A204.1 (cell line): ENCODE data around the gene HYOU1.
A peak's percentile ranks its signal among the peaks of the same experiment; 100 is the strongest.
"Not testable (repeated sequence)": the region's sequence is repeated elsewhere in the genome, so short reads cannot be mapped to it uniquely, and the experiment has no call there.

Experiments used
- FAIRE-seq: peaks from 2 replicates; lab custom pipeline; 2012; peaks lifted over from hg19 to GRCh38; lab: Jason Lieb, UNC

The HYOU1 gene

DNA sequence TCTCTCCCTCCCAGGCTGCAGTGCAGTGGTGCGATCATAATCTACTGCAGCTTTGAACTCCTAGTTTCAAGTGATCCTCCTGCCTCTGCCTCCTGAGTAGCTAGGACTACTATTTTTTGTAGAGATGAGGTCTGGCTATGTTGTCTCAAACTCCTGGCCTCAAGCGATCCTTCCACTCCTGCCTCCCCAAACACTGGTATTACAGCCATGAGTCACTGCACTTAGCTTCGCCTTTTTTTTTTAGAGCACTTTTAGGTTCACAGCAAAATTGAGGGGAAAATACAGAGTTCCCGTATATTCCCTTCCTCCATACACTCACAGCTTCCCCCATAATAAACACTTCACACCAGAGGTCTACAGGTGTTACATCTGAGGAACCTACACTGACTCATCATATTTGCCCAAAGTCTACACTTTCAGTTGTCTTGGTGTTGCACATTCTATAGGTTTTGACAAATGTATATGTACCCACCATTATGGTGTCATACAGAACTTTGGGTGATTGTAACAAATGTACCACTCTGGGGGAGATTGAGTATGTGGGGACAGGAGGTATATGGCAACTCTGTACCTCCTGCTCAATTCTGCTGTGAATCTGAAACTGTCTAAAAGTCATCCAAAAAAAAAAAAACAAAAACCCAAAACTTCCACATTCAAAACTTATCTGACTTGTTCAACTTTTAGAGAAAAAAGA, 15.0 kb downstream of the HYOU1 start:
- no peak for FAIRE-seq

- not testable (repeated sequence) for FAIRE-seq
Observed at GRCh38 chr11:119039471-119039870, 17.5 kb downstream of the HYOU1 start.

GRCh38 chr11:119038884-119039283, 18.1 kb downstream of the HYOU1 start:
- FAIRE-seq = no peak

DNA sequence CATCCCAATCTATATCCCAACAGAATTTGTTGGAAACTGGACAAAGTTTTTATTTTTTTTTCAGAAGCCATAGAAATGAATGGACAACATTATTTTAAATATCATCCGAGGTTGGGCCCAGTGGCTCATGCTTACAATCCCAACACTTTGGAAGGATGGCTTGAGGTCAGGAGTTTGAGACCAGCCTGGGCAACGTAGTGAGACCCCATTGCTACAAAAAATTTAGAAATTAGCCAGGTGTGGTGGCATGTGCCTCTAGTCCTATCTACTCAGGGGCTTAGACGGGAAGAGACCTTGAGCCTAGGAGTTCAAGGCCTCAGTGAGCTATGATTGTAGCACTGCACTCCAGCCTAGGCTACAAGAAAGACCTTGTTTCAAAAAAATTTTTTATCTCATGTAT, 22.2 kb downstream of the HYOU1 start:
- FAIRE-seq = no peak

DNA sequence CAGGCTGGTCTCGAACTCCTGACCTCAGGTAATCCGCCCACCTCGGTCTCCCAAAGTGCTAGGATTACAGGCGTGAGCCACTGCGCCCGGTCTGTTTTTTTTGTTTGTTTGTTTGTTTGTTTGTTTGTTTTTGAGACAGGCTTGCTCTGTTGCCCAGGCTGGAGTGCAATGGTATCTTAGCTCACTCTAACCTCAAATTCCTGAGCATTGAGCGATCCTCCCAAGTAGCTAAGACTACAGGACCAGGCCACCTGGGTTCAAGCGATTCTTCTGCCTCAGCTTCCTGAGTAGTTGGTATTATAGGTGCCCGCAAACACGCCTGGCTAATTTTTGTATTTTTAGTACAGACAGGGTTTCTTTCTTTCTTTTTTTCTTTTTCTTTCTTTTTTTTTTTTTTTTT, 23.6 kb downstream of the HYOU1 start:
- not testable (repeated sequence) for FAIRE-seq

GRCh38 chr11:119031912-119032280, 25.1 kb downstream of the HYOU1 start:
- no peak for FAIRE-seq

DNA sequence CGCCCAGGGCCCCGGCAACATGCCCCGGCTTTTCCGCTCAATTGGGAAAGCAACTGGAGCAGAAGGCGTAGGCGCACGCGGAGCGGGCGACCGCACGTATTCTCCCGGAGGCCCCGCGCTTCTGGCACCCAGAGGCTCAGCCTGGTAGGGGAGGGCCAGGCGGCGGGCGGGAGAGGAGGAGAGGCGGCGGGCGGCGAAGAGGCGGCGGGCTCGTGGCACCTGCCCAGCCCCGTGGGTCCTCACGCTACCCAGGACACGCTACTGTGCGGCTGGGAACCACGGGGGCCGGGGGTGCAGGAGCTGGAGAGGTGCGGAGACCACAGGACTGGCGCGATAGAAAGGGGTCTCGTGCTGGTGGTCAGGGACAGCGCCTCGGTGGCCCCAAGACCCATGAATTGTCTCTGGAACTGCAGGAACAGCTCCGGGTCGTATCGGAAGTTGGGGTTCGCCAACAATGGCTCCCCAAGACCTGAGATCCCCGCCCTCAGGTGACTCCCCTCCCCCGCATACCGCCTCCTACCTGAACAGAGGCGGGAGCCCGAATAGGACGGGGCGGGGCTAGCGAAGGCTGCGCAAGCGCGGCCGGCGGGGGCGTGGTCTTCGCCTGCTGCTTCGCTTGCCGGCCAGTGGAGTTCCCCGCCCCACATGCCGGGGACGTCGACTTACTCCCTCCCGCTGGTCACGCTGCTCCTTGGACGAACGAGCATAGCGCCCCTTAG, 26.5 kb downstream of the HYOU1 start, which contains the start of gene SLC37A4:
Gene SLC37A4 (minus strand): TSS at position 549 of the 719 bp plus-strand sequence.
- FAIRE-seq = peak; percentile 89

GRCh38 chr11:119030029-119030328, 27.0 kb downstream of the HYOU1 start:
- FAIRE-seq = no peak

DNA sequence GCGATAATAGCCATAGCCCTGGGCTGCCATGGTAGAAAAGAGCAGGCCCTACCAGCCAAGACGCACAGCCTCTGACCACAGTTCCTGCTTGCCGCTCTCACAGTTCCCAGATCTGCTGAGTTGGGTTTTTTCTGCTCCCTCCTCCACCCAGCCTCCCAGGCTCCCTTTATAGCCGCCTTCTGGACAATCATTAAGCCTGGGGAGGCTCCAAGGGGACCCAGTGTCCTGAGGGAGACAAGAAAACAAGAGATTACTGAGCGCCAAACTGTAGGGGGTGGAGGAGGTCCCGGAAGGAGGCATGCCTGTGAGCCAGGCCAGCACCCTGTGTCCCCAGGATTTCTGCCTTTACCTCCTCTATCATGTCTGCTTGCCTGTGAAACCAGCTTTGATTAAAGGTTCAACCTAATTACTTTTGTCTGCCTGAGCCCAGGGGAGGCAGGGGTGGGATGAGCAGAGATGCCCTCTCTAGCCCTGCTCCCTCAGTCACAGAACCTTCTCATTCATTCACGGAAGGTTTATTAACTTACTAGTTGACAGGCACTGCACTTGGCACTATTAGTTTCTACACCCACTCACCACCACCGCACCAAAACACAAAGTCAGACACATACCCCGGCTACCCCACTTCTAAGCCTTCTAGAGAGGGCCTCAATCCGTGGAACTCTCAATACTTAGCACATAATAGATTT, 27.5 kb downstream of the HYOU1 start:
- no peak for FAIRE-seq

GRCh38 chr11:119029069-119029339, 28.0 kb downstream of the HYOU1 start:
- no peak for FAIRE-seq

DNA sequence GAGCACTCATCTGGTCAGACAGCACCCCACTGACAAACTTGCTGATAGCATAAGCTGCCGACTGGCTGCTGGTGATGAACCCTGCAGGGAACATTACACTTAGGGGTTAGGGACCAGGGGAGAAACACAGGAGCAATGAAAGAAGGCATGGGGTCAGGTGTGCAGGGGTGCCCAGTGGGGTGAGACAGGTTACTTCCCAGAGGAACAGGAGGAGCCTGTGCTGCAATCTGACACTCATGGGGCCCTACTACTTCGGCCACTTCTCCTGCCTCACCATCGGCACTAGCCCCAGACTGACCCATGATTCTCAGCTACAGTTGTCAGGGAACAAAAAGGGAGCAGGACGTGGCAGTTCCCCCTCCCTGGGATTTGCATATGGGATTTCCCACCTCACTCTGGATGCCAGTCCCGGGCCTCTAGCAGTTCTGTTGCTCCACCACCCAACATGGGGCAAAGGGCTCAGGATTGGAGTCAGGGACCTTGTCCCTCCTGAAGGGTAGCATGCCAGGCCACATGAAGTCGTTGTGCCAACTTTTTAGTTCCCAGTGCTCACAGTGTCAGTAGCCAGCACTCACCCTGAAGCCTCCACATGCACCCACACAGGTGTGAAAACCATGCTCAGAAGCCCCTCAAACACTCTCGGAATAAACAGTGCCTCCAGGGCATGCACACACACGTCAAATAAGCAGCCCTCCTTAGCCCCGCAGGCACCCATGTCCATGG, 28.5 kb downstream of the HYOU1 start:
- no peak for FAIRE-seq

GRCh38 chr11:119027561-119028345, 29.3 kb downstream of the HYOU1 start:
- FAIRE-seq = no peak

DNA sequence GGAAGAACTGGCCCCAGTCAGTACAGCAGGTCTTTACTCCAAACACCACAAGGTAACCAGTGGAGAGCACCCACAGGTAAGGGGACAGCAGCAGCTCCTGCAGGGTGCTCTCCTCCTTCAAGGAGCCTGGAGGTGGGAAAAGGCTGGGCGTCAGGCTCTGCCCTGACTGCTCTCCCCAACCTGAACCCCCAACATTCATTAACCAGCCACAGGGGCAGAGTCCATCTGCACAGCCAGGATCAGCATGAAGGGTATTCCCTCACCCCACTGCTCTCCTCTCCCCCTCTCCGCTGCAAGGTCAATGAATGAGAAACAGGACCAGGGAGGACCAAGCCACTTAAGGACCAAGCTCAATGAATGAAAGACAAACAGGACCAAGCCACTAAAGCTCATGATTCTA, 30.0 kb downstream of the HYOU1 start:
- no peak for FAIRE-seq

DNA sequence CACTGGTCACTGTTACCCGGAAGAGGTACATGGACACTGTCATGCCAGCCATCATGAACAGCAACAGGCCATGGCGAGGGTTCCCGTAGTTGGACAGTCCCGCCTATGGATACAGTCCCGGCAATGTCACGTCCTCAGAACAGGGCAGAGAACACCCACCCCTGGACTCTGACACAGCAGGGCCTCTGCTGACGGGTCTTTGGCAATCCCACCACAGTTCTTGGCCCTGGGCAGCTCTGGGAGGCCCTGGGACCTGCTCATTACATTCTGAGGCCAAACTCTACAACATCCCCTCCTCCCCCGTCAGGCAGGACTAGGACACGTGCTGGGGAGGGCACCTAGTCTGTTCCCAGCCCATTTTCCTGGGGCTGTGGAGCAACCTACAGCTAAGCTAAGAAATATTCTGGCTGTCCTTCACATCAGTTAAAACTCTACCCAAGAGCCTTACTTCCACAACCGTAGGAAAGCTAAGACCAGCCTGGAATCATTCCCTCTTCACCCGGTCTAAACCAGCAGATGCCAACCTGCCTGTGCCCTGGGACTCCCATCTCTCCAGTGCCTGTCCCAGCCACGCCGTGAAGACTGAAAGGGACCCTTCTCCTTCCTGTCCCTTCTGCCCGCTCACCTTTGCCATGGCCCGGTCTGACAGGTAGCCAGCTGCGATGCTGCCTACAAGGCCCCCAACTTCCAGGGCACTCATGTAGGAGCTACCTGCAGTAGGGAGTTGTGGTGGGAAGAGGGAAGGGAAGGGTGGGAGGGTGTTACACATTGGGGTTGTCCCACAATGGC, 30.8 kb downstream of the HYOU1 start:
- FAIRE-seq = no peak

GRCh38 chr11:119025541-119025940, 31.5 kb downstream of the HYOU1 start:
- no peak for FAIRE-seq

GRCh38 chr11:119025099-119025473, 31.9 kb downstream of the HYOU1 start:
- FAIRE-seq = no peak

GRCh38 chr11:119024430-119025098, 32.4 kb downstream of the HYOU1 start:
- no peak for FAIRE-seq

DNA sequence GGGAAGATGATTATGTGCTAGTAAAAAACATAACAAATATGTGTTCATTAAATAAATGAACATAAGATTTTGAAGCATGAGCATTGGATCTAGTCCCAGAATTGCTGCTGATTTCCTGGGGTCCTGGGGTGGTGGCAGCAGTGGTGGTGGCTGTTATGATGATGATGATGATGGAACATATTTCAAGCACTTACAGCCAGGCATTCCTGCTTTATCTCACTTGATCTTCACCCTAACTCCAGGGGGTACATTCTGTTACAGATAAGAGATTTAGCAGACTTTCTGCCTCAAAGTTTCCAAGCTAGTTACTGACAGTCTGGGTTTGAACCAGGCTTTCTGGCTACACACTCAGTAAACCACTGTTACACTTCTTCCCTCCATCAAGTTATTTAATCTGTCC, 33.3 kb downstream of the HYOU1 start:
- no peak for FAIRE-seq

DNA sequence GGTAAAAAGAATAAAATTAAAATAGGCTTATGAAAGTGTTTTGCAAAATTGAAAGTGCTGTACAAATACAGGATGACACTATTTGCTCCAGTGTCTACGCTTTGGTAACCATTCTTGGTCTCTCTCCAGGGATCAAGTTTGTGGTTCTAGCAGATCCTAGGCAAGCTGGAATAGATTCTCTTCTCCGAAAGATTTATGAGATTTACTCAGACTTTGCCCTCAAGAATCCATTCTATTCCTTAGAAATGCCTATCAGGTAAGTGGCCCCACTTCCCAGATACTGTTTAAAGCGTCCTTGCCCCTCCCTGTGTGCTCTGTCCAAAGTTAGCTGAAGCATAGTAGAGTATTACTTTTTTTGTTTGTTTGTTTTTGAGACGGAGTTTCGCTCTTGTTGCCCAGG, 35.4 kb downstream of the HYOU1 start:
- FAIRE-seq = no peak

- FAIRE-seq = no peak
Observed at GRCh38 chr11:119019996-119020395, 37.0 kb downstream of the HYOU1 start.
